Measurements from ENCODE around the gene PIGM.

The PIGM gene

GRCh38 chr1:159986531-159986930 lies 45.3 kb downstream of the PIGM start:
- in situ Hi-C loops (cut with HindIII; ENCODE audit: low sequenced_read_pairs) = no loop called here
- TF ChIP-seq CTCF (IDR thresholded peaks at IDR 0.05; ENCODE audit: low read depth, low read length, missing control alignments) = no peak
- H3K4me3 ChIP-seq (ENCODE audit: low read depth, low read length) = no peak overlapping the region
- DNase-seq (ENCODE audit: low read depth) = no peak

- H3K4me3 ChIP-seq (ENCODE audit: low read depth, low read length) = no peak overlapping the region
- in situ Hi-C loops (cut with HindIII; ENCODE audit: low sequenced_read_pairs) = no loop called here
- DNase-seq (ENCODE audit: low read depth) = no peak
- no peak for TF ChIP-seq CTCF (IDR thresholded peaks at IDR 0.05; ENCODE audit: low read depth, low read length, missing control alignments)
Measured at GRCh38 chr1:159986093-159986492, 45.7 kb downstream of the PIGM start.

GRCh38 chr1:159985473-159985872 lies 46.3 kb downstream of the PIGM start:
- no peak for TF ChIP-seq CTCF (IDR thresholded peaks at IDR 0.05; ENCODE audit: low read depth, low read length, missing control alignments)
- DNase-seq (ENCODE audit: low read depth) = no peak
- in situ Hi-C loops (cut with HindIII; ENCODE audit: low sequenced_read_pairs) = no loop called here
- no peak overlapping the region for H3K4me3 ChIP-seq (ENCODE audit: low read depth, low read length)

- in situ Hi-C loops (cut with HindIII; ENCODE audit: low sequenced_read_pairs) = loop anchor here (5.0 kb wide), 1 partner anchor 36 kb away; the partner anchor contains the start of gene IGSF9
- no peak overlapping the region for H3K4me3 ChIP-seq (ENCODE audit: low read depth, low read length)
- no peak for DNase-seq (ENCODE audit: low read depth)
- no peak for TF ChIP-seq CTCF (IDR thresholded peaks at IDR 0.05; ENCODE audit: low read depth, low read length, missing control alignments)
Measured at GRCh38 chr1:159983681-159984080, 48.1 kb downstream of the PIGM start.

- TF ChIP-seq CTCF (IDR thresholded peaks at IDR 0.05; ENCODE audit: low read depth, low read length, missing control alignments) = no peak
- H3K4me3 ChIP-seq (ENCODE audit: low read depth, low read length) = no peak overlapping the region
- no peak for DNase-seq (ENCODE audit: low read depth)
- in situ Hi-C loops (cut with HindIII; ENCODE audit: low sequenced_read_pairs) = loop anchor here (5.0 kb wide), 1 partner anchor 35 kb away; the partner anchor contains the start of gene IGSF9
Measured at GRCh38 chr1:159982280-159982679, 49.5 kb downstream of the PIGM start.

GRCh38 chr1:159981351-159982055 lies 50.3 kb downstream of the PIGM start:
- no peak for TF ChIP-seq CTCF (IDR thresholded peaks at IDR 0.05; ENCODE audit: low read depth, low read length, missing control alignments)
- in situ Hi-C loops (cut with HindIII; ENCODE audit: low sequenced_read_pairs) = loop anchor here (5.0 kb wide), 1 partner anchor 34 kb away; the partner anchor contains the start of gene IGSF9
- no peak for DNase-seq (ENCODE audit: low read depth)
- H3K4me3 ChIP-seq (ENCODE audit: low read depth, low read length) = no peak overlapping the region
